Tibial nerve (tissue), 3 donors: ENCODE data around the gene FAM222A.

Experiments
- CTCF ChIP-seq, 5 experiments: fragments of 200-600 bp in 3 of 5; fragments of 450-650 bp in 2 of 5; sonication (generic) in 3 of 5; IDR thresholded peaks; one replicate each; pipeline ENCODE4 v1.5.1; 2016 to 2019; ENCODE audit warnings: antibody characterized with exemption in 5 of 5, mild to moderate bottlenecking in 3 of 5, moderate library complexity in 2 of 5
- POLR2A ChIP-seq, 2 donors: fragments of 450-650 bp; IDR thresholded peaks; one replicate each; pipeline ENCODE4 v1.6.1; 2017; ENCODE audit warnings: antibody characterized with exemption in 2 of 2, mild to moderate bottlenecking in 2 of 2, moderate library complexity in 2 of 2

- TF ChIP-seq CTCF (IDR thresholded peaks at IDR 0.05) = no peak
- no peak for TF ChIP-seq POLR2A (IDR thresholded peaks at IDR 0.05)
Measured at GRCh38 chr12:109705291-109705690, 8.3 kb upstream of the FAM222A start.
